Renal pelvis (tissue), 12 donors: ENCODE data around the gene LSR. TPM values are rescaled to one million over a fixed set of nuclear protein-coding genes. Genes with fewer than 3 reads are reported as not detected.

ENCODE experiments used
- DNase-seq: peaks from one replicate; pipeline ENCODE4 v3.0.0-alpha.2; 2013
- long read RNA-seq, 16 experiments: transcript quantifications; one replicate each; lab custom pipeline, GENCODE V29; 2026
- polyA plus RNA-seq, 3 donors: library from polyadenylated mRNA; unstranded; fragments of 120-200 nt; gene quantifications; one replicate each; pipeline ENCODE4 v1.2.1, GENCODE V29; 2013; ENCODE audit not compliant: insufficient read length in 3 of 3

LSR gene, protein sequence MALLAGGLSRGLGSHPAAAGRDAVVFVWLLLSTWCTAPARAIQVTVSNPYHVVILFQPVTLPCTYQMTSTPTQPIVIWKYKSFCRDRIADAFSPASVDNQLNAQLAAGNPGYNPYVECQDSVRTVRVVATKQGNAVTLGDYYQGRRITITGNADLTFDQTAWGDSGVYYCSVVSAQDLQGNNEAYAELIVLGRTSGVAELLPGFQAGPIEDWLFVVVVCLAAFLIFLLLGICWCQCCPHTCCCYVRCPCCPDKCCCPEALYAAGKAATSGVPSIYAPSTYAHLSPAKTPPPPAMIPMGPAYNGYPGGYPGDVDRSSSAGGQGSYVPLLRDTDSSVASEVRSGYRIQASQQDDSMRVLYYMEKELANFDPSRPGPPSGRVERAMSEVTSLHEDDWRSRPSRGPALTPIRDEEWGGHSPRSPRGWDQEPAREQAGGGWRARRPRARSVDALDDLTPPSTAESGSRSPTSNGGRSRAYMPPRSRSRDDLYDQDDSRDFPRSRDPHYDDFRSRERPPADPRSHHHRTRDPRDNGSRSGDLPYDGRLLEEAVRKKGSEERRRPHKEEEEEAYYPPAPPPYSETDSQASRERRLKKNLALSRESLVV
- polyA plus RNA-seq, result 10 to 100 TPM; 65.3 to 68.6 (median 67.9) TPM
- long read RNA-seq, donor 1, partial matches to known transcripts, result 7 of 17 reads
- long read RNA-seq, donor 1, other reads (novel, unspliced or antisense), result 0 of 17 reads
- long read RNA-seq, donor 2, transcript LSR-202 (9 exons, 2,105 nt), result major isoform, 8 of 13 reads
- long read RNA-seq, donor 2, partial matches to known transcripts, result 0 of 13 reads
- long read RNA-seq, donor 2, other reads (novel, unspliced or antisense), result 0 of 13 reads
- long read RNA-seq, donor 3, transcript LSR-214 (10 exons, 2,274 nt), result major isoform, 7 of 27 reads
- long read RNA-seq, donor 3, partial matches to known transcripts, result 12 of 27 reads
- long read RNA-seq, donor 3, other reads (novel, unspliced or antisense), result 0 of 27 reads
- long read RNA-seq, donor 4, transcript LSR-202 (9 exons, 2,105 nt), result major isoform, 7 of 35 reads
- long read RNA-seq, donor 4, partial matches to known transcripts, result 18 of 35 reads
- long read RNA-seq, donor 4, other reads (novel, unspliced or antisense), result 0 of 35 reads
- long read RNA-seq, donor 5, partial matches to known transcripts, result 0 of 7 reads
- long read RNA-seq, donor 5, other reads (novel, unspliced or antisense), result 0 of 7 reads
- long read RNA-seq, donor 6, transcript LSR-202 (9 exons, 2,105 nt), result major isoform, 6 of 16 reads
- long read RNA-seq, donor 6, partial matches to known transcripts, result 6 of 16 reads
- long read RNA-seq, donor 6, other reads (novel, unspliced or antisense), result 0 of 16 reads
- long read RNA-seq, donor 7, transcript LSR-202 (9 exons, 2,105 nt), result major isoform, 9 of 39 reads
- long read RNA-seq, donor 7, partial matches to known transcripts, result 22 of 39 reads
- long read RNA-seq, donor 7, other reads (novel, unspliced or antisense), result 0 of 39 reads
- long read RNA-seq, donor 8, result 0 reads
- long read RNA-seq, donor 9, transcript LSR-202 (9 exons, 2,105 nt), result major isoform, 9 of 32 reads
- long read RNA-seq, donor 9, transcript LSR-214 (10 exons, 2,274 nt), result minor isoform, 5 of 32 reads
- long read RNA-seq, donor 9, partial matches to known transcripts, result 16 of 32 reads
- long read RNA-seq, donor 9, other reads (novel, unspliced or antisense), result 0 of 32 reads
- long read RNA-seq, donor 10, transcript LSR-202 (9 exons, 2,105 nt), result major isoform, 9 of 23 reads
- long read RNA-seq, donor 10, partial matches to known transcripts, result 9 of 23 reads
- long read RNA-seq, donor 10, other reads (novel, unspliced or antisense), result 0 of 23 reads
- long read RNA-seq, donor 11, partial matches to known transcripts, result 17 of 24 reads
- long read RNA-seq, donor 11, other reads (novel, unspliced or antisense), result 0 of 24 reads
- long read RNA-seq, donor 12, transcript LSR-202 (9 exons, 2,105 nt), result major isoform, 9 of 27 reads
- long read RNA-seq, donor 12, partial matches to known transcripts, result 11 of 27 reads
- long read RNA-seq, donor 12, other reads (novel, unspliced or antisense), result 0 of 27 reads
- long read RNA-seq, donor 13, partial matches to known transcripts, result 16 of 22 reads
- long read RNA-seq, donor 13, other reads (novel, unspliced or antisense), result 0 of 22 reads
- long read RNA-seq, donor 14, result 0 reads
- long read RNA-seq, donor 15, transcript LSR-202 (9 exons, 2,105 nt), result major isoform, 16 of 64 reads
- long read RNA-seq, donor 15, transcript LSR-203 (8 exons, 1,963 nt), result minor isoform, 13 of 64 reads
- long read RNA-seq, donor 15, partial matches to known transcripts, result 30 of 64 reads
- long read RNA-seq, donor 15, other reads (novel, unspliced or antisense), result 0 of 64 reads
- long read RNA-seq, donor 16, transcript LSR-214 (10 exons, 2,274 nt), result minor isoform, 6 of 47 reads
- long read RNA-seq, donor 16, transcript LSR-202 (9 exons, 2,105 nt), result major isoform, 12 of 47 reads
- long read RNA-seq, donor 16, partial matches to known transcripts, result 26 of 47 reads
- long read RNA-seq, donor 16, other reads (novel, unspliced or antisense), result 0 of 47 reads

DNA sequence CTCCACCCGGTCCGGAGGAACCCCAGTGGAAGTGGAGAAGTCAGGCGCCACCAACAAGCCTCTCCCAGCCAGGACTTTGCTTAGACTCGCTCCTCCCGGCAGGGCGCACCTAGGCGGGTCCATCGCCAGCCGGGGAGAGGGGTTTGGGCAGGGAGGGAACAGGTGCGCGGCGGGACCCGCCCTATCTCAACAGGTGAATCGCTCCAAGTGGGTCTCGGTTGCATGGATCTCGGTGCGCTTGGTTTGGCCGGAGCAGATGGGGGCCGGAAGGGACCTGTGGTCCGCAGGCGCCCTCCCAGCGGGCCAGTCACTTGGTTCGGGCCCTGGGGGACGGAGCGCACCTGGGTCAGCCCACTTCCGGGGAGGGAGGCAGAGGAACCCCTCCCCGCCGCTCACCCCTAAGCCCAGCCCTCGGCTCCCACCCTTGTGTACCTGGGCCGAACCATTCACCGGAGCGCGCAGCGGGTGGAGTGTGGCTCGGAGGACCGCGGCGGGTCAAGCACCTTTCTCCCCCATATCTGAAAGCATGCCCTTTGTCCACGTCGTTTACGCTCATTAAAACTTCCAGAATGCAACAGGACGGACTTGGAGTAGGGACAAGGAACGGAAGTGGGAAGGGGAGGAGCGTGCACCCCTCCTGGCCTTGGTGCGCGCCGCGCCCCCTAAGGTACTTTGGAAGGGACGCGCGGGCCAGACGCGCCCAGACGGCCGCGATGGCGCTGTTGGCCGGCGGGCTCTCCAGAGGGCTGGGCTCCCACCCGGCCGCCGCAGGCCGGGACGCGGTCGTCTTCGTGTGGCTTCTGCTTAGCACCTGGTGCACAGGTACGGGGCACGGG is at the start of gene LSR:
TSS of gene LSR (plus strand) at position 693 of the 836 bp plus-strand sequence. CDS start at position 714, 21 bp downstream.
- peak; percentile 92 for DNase-seq

DNA sequence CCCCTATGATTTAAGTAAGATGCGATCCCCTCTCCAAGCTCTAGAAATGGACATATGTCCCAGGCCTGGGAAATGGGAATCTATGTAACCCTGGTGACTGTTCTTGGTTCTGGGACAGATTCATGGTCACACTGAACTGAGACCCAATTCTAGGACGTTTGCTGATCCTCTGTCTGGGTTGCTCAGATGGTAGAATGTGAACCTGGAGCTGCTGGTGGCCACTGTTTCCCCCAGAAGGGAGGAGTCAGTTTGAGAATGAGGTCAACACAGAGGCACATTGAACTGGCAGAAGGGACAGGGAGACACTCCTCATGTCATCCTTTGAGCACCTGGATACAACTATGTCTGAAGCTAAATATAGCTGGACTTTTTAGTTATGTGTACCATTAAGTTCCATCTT is 49.3 kb upstream of the LSR start:
- no peak for DNase-seq

DNA sequence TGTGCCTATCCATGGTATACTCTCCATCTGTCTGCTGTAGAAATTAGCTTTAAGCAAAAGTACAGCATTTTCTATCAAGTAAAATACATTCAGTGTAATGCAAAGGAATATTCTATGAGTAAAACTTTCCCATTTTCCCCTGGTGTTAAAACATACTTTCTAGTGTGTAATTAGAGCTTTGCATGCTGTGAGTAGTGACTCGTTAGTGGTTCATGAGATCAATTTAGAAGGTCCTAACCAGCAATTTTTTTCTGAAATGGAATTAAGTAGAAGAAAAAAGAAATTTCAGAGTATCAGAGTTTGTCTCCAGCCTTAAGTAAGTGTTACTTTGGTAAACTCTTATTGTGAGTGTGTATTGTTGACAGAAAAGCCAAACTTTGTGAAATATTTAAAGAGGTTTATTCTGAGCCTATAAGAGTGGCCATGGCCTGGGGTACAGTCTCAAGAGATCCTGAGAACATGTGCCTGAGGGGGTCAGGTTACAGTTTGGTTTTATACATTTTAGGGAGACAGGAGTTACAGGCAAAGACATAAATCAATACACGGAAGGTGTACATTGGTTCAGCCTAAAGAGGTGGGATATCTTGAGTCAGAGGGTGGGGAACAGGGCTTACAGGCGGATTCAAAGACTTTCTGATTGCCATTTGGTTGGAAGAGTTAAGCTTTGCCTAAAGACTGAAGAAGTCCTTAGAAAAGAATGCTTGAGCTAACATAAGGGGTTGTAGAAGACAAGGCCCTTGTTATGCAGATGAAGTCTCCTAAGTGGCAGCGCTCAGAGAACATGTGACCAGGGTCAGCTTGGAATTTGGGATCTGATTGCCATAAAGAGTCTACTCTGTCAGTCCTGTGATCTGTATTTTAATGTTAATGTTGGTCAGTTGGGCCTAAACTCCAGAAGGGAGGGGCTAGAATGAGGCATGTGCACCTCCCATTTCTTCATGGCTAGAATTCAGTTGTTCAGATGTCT is 45.8 kb upstream of the LSR start:
- DNase-seq, result no peak

DNA sequence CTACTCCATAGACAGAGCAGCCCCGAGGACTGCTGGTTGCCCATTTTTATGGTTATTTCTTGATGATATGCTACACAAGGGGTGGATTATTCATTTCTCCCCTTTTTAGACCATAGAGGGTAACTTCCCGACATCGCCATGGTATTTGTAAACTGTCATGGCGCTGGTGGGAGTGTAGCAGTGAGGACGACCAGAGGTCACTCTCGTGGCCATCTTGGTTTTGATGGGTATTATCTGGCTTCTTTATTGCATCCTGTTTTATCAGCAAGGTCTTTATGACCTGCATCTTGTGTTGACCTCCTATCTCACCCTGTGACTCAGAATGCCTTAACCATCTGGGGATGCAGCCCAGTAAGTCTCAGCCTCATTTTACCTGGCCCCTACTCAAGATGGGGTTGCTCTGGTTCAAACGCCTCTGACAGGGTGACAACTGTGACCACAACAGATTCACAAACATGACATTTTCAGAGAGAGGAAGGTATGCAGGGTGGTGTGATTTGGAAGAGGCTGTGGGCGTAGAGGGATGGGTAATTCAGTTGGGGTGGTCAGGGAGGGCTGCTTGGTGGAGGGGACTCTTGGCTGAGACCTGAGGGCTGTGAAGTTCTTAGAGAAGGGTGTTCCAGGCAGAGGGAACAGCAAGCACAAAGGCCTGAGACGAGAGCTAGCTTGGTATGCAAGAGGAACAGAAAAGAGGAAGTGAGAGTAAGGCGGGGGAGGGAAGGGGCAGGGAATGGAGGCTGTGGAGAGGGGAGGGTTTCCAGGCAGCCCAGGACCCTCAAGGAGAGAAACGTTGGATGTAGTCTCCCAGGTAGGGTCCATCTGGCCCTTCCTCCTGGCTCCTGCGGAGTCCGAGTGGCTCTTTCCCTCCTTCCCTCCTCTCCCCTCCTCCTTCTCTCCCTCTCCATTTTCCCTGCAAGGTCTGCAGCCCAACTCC is 43.7 kb upstream of the LSR start:
- no peak for DNase-seq

DNA sequence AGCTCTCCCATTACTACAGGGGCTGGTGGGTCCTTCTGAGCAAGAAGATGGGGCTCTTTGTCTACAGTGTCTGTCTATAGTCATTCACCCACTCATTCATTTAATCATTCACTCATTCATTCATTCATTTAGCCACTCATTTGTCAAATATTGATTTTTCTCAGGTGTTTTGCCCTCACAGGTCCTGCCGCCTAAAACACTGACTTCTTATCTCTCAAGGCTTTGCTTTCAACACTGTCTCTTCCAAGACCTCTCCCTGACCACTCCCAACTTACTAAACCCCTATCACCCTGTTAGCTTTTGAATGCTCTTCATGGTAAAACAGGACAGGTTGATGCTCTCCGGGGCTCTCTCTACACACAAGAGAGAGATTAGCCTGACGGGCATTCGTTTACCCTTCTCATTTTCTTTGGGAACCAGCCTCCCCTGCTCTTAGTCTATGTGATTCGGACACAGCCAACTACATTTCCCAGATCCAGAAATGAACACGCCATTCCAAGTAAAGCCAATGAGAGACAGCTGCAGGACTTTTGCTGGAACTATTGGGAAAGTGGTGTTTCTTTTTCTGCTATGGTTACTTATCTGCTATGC is 43.0 kb upstream of the LSR start:
- no peak for DNase-seq

DNA sequence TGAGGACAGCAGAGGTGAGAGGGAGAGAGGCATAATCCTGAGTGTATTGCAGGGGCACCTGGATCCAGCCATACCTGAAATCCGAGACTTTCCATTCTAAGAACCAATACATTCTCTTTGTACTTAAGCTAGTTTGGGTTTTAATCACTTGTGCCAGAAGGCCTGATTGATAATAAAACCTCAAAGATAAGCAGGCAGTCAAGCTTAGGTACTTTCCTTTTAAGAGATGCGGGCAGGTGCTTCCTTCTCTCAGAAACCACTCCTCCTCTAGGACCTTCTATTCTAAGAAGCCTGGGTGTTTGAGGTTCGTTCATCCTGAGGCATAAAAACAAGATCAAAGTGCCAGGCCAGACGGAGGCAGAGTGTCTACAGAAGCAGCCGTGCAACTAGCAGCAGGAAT is 42.4 kb upstream of the LSR start:
- no peak for DNase-seq

DNA sequence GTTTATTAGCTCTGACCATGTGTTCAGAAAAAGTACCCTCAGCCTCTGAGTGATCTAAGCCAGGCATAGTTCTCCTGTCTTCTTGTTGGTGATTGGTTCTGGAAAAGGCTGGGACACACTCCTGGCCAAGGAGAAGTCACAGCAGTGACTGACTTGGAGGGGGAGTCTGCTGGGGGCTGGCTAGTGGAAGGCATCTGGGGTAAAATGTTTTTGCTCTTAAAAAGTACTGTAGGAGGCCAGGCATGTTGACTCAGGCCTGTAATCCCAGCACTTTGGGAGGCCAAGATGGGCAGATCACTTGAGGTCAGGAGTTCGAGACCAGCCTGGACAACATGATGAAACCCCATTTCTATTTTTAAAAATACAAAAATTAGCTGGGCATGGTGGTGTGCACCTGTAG is 41.9 kb upstream of the LSR start:
- DNase-seq, result no peak

DNA sequence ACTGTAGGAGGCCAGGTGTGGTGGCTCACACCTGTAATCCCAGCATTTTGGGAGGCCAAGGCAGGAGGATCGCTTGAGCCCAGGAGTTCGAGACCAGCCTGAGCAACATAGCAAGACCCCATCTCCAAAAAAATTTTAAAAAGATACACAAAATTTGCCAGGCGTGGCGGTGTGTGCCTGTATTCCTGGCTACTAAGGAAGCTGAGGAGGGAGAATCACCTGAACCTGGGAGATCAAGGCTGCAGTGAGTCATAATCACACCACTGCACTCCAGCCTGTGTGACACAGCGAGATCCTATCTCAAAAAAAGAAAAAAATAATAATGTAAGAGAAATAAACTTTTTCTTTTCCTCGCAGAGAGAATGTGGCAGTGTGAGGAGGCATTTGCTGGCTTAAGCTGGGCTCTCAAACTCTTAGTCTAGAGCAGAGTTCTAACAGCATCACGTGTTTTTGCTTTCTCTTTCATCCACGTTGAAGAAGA is 41.4 kb upstream of the LSR start:
- no peak for DNase-seq

DNA sequence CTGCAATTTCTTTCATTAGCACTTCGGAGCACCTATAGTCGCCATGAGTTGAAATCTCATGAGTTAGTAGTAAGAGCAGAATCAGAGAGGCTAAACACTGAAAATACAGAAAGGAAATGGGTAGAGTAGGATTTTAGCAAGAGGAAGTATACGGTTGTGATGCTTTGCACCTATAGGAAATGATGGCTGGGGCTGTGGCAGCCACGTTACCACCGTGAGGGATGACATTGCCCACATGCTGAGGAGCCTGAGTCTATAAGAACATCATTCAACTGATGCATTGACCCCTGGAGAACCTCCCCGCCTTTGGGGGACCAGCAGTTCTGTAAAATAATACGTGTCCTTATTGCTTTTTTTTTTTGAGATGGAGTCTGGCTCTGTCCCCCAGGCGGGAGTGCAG is 40.7 kb upstream of the LSR start:
- no peak for DNase-seq

DNA sequence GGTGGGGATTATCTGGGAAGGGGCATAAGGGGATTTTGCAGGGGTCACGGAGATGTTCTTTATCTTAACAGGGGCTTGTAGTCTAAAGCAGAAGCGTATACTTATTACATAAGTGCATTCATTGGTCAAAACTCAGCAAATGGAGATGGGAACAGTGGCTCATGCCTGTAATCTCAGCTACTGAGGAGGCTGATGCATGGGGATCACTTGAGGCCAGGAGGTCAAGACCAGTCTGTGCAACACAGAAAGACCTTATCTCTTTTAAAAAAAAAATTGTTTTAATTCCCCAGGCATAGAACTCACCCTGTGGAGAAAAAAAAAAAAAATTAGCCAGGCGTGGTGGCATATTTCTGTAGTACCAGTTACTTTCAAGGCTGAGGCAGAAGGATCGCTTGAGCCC is 39.2 kb upstream of the LSR start:
- DNase-seq, result no peak

DNA sequence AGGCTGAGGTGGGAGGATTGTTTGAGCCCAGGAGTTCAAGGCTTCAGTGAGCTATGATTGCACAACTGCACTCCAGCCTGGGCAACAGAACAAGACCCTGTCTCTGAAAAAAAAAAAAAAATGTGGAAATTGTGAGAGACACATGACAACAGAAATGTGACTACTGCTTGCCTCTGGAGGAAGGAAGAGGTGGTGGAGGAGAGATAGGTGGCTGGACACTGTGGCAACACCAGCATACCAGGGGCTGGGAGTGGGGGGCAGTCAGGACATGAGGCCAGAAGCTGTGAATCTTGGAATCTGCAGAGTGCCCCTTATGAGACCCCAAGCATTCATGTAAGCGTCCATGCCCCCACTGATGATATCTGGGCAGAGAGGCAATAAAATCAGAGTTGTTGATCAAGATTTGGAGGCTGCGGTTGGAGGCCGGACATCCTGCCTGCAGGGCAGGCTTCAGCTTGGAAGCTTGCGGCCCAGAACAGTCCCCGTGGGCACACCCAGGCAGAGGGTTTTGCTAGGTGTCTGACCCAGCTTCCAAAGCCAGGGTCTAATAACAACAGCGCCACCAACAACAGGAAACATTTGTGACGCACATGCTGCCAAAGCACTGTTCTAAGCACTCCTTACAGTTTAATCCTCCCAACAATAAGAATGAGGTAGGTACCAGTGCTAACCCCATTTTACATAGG is 37.1 kb upstream of the LSR start:
- DNase-seq, result no peak

DNA sequence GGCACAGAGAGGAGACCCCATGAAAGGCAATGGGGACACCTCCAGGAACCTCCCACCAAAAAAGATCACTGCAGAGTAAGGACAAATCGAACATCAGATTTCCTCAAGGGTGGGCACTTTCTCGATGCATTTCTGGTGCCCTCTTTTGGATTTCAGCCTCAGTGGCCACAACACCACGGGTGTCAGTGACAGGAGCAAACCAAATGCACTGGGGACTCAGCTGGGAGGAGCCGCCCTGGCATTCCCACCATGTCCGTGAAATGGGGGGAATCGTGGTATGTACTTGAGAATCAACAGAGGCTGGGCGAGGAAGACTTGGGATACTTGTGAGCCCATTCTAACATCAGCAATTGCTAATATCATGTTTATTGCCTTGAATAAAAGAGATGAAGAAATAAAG is 36.6 kb upstream of the LSR start:
- DNase-seq, result no peak

DNA sequence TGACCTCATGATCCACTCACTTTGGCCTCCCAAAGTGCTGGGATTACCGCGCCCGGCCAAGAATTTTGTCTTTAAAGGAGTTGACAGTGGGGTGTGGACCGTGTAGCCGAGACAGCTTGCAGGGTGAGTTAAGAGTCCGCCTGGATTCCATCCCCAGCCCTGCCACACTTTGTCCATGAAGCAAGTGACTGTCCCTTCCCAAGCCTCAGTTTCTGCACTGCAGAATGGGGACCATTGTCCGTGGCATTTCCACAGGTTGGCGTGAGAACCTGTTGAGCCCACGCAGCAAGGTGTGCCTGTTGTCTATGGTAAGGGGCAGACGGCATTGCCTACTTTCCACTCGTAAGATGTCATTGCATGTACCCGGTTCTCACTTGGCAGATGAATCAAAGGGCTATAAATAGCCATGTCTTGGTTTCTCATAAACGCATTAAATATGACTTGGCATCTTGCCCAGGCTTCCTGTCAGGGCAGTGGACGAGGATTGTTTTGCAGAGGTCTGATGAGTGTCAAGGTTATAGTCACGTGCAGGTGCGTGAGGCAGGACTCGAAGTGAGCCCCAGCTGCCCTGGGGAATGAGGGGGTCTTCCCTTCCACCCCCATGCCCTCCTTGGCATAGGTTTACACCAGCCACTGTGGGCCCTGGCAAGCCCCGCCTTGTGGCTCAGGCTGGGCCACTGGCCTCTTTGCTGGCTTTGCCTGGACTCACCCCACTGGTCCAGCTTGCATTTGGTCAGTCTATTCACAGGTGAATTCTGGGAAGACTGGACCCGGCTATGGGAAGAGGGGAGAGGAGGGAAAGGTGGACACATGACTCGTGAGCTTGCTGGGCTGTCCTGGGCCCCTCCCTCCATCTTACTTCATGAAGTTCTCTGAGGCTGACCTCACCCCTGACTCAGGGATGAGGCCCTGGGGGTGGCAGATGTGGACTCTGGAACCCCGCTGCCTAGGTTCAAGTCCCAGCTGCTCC is 34.9 kb upstream of the LSR start:
- peak; percentile 49 for DNase-seq
